Stimulated activated CD8-positive, alpha-beta memory T cell treated with anti-CD3 and anti-CD28 coated beads, Interleukin-15, amount 100 ng/mL, for 1 hour (primary cell): ENCODE results near the gene REX1BD.

Experiments used
- DNase-seq: peaks from one replicate; pipeline ENCODE4 v3.0.0-alpha.2; 2020; ENCODE audit warnings: low read depth

REX1BD gene

GRCh38 chr19:18616023-18616422 lies 27.4 kb downstream of the REX1BD start:
- no peak for DNase-seq

- no peak for DNase-seq
Measured at GRCh38 chr19:18617562-18617961, 29.0 kb downstream of the REX1BD start.

GRCh38 chr19:18618236-18618635 lies 29.6 kb downstream of the REX1BD start:
- no peak for DNase-seq

- no peak for DNase-seq
Measured at GRCh38 chr19:18620311-18620710, 31.7 kb downstream of the REX1BD start.

- DNase-seq, result no peak
Measured at GRCh38 chr19:18620902-18621301, 32.3 kb downstream of the REX1BD start.

- DNase-seq, result no peak
Measured at GRCh38 chr19:18626906-18627305, 38.3 kb downstream of the REX1BD start.

GRCh38 chr19:18629166-18630088 lies 40.8 kb downstream of the REX1BD start:
- DNase-seq, result no peak

- DNase-seq, result no peak
Measured at GRCh38 chr19:18633321-18633720, 44.7 kb downstream of the REX1BD start.

- DNase-seq, result no peak
Measured at GRCh38 chr19:18634612-18635297, 46.2 kb downstream of the REX1BD start.

- DNase-seq, result no peak
Measured at GRCh38 chr19:18635831-18636182, 47.2 kb downstream of the REX1BD start.

- DNase-seq, result peak; percentile 100
Measured at GRCh38 chr19:18636183-18636968, 47.8 kb downstream of the REX1BD start.

- DNase-seq, result no peak
Measured at GRCh38 chr19:18636969-18637629, 48.5 kb downstream of the REX1BD start, which contains the start of gene KLHL26. KLHL26 (plus strand) TSS chr19:18637028; CDS start chr19:18637055, 27 bp downstream.

- no peak for DNase-seq
Measured at GRCh38 chr19:18637673-18638630, 49.4 kb downstream of the REX1BD start.

GRCh38 chr19:18639706-18640243 lies 51.2 kb downstream of the REX1BD start:
- DNase-seq, result no peak
